ENCODE measurements around the gene LINC01488.

The LINC01488 gene

GRCh38 chr11:69445131-69445470, 36.4 kb upstream of the LINC01488 start:
- no peak for DNase-seq (ENCODE audit: low spot score)

- no peak for DNase-seq (ENCODE audit: low spot score)
Observed at GRCh38 chr11:69446108-69446507, 35.4 kb upstream of the LINC01488 start.

DNA sequence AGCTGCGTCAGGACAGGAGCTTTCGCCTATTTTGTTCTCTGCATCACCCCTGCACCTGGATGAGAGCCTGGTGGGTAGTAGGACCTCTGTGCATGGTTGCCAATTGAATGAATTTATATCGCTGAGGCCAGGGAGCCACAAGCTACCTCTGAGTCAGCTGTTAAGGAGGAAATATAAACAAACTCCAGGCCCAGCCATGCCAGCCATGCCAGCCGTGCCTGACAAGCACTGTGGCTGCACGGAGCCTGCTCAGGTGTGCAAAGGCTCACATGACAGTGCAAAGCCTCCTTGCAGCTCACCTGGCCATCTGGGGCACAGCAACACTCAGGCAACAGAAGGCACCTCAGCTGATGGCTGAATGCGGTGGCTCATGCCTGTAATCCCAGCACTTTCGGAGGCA, 33.7 kb upstream of the LINC01488 start:
- peak; percentile 88 for DNase-seq (ENCODE audit: low spot score)

DNA sequence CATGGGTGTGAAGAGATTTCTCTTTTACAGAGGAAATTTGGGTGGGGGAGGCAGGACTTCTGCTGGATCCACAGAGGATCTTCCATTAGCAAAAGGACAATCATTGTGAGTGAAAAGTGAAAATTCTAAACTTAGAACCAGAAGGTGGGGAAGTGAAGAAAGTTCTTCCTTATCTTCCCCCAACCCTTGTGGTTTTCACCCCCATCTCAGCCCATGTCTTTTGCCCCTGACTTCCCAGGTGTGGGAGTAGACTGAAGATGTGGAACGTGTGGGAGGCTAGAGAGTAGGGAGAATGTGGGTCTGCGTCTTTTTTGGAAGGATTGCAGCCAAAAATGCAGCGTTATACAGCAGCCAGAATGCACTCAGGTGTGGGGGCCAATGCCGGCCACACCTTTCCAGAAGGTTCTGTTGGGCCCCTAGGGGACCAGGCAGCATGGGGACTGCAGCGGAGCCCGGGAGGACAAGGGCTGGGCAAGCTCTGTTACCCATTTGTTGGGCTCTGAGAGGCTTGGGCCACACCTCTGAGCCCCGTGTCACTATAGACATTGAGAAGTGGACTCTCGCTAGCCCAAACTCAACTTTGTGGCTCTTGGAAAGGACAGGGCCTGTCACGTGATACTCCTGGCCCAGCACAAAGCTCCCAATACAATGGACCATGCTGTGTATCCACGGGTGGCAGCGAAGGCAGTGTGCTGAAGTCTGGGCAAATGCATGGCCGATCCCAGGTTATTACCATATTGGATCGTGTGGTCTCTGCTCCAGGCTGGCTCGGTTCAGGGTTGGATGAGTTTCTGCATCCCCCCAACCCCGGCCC, 32.8 kb upstream of the LINC01488 start:
- DNase-seq (ENCODE audit: low spot score), result no peak

- DNase-seq (ENCODE audit: low spot score), result peak; percentile 2
Observed at GRCh38 chr11:69449320-69450063, 32.0 kb upstream of the LINC01488 start.

DNA sequence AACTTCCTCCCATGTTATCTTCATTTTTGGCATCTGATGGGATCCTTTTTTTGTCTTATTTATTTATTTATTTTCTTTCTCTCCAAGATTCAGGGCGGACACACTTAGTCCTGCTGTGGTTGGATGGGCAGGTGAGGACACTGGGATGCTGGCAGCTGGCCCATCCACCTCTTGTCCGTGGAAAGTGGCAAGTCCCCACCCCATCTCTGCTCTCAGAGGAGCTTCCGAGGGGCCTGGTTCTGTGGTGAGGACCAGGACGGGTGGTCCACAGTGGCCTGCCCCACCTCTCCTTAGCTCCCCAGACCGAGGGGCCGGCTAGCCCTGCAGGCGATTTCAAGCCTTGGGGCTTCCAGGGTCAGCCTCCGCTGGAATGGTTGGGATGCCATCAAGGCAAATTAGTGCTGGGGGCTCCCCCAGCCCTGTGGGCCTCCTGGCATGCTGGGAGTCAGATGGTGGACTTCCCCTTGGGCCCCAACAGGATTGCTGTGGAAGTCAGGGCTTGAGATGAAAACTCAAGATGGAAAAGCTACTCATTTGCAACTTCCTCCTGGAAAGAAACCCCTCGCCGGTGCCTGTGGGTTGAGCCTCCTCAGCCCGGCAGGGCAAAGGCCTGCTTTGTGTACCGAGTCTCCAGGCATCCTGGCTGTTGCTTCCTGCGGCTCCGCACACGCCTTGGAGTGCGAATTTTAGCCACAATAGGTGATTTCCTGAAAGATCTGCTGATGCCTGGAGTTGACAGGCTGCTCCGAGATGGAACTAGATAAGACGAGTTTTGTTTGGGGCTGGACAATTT, 31.2 kb upstream of the LINC01488 start:
- no peak for DNase-seq (ENCODE audit: low spot score)

- DNase-seq (ENCODE audit: low spot score), result no peak
Observed at GRCh38 chr11:69450857-69451220, 30.6 kb upstream of the LINC01488 start.

GRCh38 chr11:69451289-69451688, 30.2 kb upstream of the LINC01488 start:
- no peak for DNase-seq (ENCODE audit: low spot score)

GRCh38 chr11:69452206-69452987, 29.1 kb upstream of the LINC01488 start:
- no peak for DNase-seq (ENCODE audit: low spot score)

- DNase-seq (ENCODE audit: low spot score), result no peak
Observed at GRCh38 chr11:69453151-69453550, 28.3 kb upstream of the LINC01488 start.

DNA sequence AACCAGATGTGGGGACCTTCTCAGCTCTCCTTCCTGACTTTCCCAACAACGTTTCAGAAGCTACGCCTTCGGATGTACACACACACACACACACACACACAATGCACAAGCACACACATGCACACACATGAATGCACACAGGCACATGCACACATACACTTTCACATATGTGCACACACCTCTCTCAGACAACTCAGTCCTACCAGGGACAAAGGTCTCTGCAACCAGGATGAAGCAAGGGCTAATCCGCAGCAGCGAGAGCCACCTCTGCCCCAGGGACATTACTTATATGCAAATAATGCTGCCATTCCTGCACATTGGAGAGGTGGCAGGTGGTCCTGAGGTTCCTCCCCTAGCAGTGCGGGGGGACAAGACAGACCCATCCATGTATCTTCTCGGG, 27.4 kb upstream of the LINC01488 start:
- no peak for DNase-seq (ENCODE audit: low spot score)

DNA sequence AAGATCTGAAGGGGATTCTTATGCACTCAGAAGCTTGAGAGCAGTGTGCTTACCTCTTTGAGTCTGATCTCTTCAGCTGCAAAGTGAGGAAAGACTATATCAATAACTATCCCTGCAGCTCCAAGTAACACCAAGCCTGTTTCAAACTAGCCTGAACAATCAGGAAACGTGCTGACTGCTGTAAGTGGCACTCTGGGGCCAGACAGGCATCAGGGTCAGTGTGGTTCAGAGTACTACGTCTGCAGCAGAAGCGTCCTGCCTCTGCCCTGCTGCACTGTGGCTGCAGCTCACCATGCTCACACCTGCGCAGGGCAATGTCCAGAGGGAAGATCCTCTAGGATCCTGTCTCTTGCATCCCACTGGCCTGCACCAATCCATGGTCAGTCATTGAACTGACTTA, 25.5 kb upstream of the LINC01488 start:
- no peak for DNase-seq (ENCODE audit: low spot score)

- no peak for DNase-seq (ENCODE audit: low spot score)
Observed at GRCh38 chr11:69456712-69457111, 24.8 kb upstream of the LINC01488 start.

- DNase-seq (ENCODE audit: low spot score), result no peak
Observed at GRCh38 chr11:69459848-69460539, 21.5 kb upstream of the LINC01488 start.

GRCh38 chr11:69460540-69461257, 20.8 kb upstream of the LINC01488 start:
- DNase-seq (ENCODE audit: low spot score), result peak; percentile 82

DNA sequence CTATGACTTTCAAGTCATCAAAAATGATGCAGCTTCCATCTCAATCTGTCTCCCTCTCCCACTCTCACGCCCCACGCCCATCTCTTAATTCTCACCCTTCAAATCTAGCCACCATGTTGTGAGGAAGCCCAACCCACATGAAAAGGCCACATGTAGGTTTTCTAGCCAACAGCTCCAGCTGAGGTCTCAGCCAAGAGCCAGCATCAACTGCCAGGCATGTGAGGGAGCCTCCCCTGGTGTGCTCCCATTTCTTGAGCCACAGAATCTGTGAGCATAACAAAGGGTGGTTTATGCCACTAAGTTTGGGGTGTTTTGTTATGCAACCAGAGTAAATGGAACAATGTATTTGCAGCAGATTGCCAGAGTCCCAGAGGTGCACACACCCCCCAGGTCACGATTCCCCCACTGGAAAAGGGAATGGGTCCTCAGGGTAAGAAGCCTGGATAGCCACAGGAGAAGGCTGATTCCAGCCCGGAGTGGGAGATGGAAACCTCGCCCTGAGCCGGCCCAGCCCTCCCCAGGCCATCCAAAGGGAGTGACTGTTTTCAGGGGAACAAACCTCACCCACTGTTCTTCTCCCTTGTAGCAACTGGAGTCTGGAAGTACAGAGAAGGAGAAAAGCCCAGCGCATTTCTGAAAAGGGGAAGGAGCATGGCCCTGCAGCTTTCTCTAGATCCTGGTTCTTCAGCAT, 20.0 kb upstream of the LINC01488 start:
- no peak for DNase-seq (ENCODE audit: low spot score)

DNA sequence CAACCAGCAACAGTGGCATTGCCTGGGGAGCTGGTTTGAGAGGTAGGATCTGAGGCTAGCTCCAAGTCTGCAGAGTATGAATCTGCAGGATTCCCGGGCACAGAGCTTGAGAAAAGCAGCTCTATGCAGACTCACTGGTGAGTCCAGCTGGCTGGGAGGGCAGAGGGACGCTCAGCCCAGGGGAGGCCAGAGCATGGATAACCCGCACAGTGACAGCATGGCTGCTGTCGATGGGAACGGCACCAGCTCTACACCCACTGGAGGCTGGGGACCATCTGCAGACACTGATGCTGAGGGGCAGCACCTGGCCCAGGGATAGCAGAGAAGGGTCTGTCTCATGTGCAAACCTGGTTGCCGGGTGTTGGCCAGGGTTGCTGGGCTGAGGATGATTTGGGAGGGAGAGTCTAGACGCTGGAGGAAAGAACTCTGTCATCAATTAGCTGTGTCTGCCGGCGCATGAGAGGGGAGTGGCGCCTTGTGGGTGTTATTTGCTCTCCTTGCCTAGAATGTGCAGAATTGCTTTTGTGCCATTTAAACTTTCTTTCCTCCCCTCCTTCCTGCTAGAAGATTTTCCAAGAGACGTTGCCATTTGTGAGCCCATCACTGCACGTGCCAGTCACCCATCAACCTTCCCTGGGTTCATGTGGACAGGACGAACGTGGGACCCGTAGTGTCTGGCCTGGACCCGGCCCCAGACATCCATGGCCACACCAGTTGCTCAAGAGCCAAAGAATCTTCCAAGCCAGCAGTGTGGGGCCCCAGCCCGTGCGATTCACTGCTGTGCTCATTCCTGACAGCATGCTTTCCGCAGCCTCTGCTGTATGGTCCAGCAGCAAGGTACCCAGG, 19.1 kb upstream of the LINC01488 start:
- DNase-seq (ENCODE audit: low spot score), result no peak

- DNase-seq (ENCODE audit: low spot score), result no peak
Observed at GRCh38 chr11:69463181-69463994, 18.1 kb upstream of the LINC01488 start.

Data from kidney tubule cell (primary cell).